CD4-positive, alpha-beta T cell (primary cell): ENCODE measurements around the gene NFIC. TPM values are rescaled to one million over a fixed set of nuclear protein-coding genes. Genes with fewer than 3 reads are reported as not detected.

Source experiments
- ATAC-seq: fragments of 200-7000 bp; cut with Tn5 transposase; one replicate; pipeline ENCODE4 v1.10.0; 2022; ENCODE audit warnings: mild to moderate bottlenecking; ENCODE audit not compliant: poor library complexity
- CTCF ChIA-PET: fragments of 350-600 bp; sonication (Branson Sonifier 250); formaldehyde crosslinking; loops from one replicate; lab custom pipeline; 2021; ENCODE audit warnings: antibody characterized with exemption, inconsistent platforms; lab: Charles Lee
- POLR2A ChIA-PET: fragments of 350-600 bp; sonication (Branson Sonifier 250); formaldehyde crosslinking; loops from one replicate; lab custom pipeline; 2021; ENCODE audit warnings: antibody characterized with exemption, inconsistent platforms; lab: Charles Lee
- DNase-seq, 14 experiments: peaks; one replicate each; pipeline ENCODE4 v3.0.0-alpha.2; 2013 to 2020; ENCODE audit warnings: mixed read lengths in 2 of 14
- H3K27ac ChIP-seq, 2 donors: one replicate each; pipeline versions ENCODE4 v1.5.1 to v1.7.0; 2013; ENCODE audit warnings: low read length in 2 of 2, low read depth in 1 of 2, mild to moderate bottlenecking in 1 of 2
- H3K27me3 ChIP-seq, 2 experiments: 1 replicate in 1 of 2; 2 replicates in 1 of 2; pipeline versions ENCODE4 v1.6.1 to v1.7.0; 2013; ENCODE audit warnings: low read length in 2 of 2, control low read depth in 1 of 2, mild to moderate bottlenecking in 1 of 2, moderate library complexity in 1 of 2; ENCODE audit not compliant: insufficient read depth in 2 of 2, control insufficient read depth in 1 of 2
- H3K36me3 ChIP-seq: one replicate; pipeline ENCODE4 v1.6.1; 2013; ENCODE audit warnings: low read length, control low read depth; ENCODE audit not compliant: insufficient read depth
- H3K4me1 ChIP-seq: one replicate; pipeline ENCODE4 v1.6.1; 2013; ENCODE audit warnings: low read length, control low read depth; ENCODE audit not compliant: insufficient read depth
- H3K4me3 ChIP-seq: one replicate; pipeline ENCODE4 v1.5.1; 2013; ENCODE audit warnings: mild to moderate bottlenecking, low read length, moderate library complexity
- H3K9me3 ChIP-seq, 2 experiments: 1 replicate in 1 of 2; 2 replicates in 1 of 2; pipeline versions ENCODE4 v1.6.1 to v1.7.0; 2013; ENCODE audit warnings: low read length in 2 of 2, mild to moderate bottlenecking in 2 of 2, control low read depth in 1 of 2, moderate library complexity in 1 of 2; ENCODE audit not compliant: control insufficient read depth in 1 of 2, insufficient read depth in 1 of 2
- H3K27ac Mint-ChIP-seq: one replicate; pipeline ENCODE4 v1.8.0; 2020; ENCODE audit warnings: mixed read lengths
- H3K27me3 Mint-ChIP-seq: one replicate; pipeline ENCODE4 v1.8.0; 2021; ENCODE audit warnings: mixed read lengths
- H3K36me3 Mint-ChIP-seq: one replicate; pipeline ENCODE4 v1.8.0; 2021; ENCODE audit warnings: low read depth, mixed read lengths
- H3K4me1 Mint-ChIP-seq: one replicate; pipeline ENCODE4 v1.8.0; 2021; ENCODE audit warnings: low read depth, mixed read lengths
- H3K4me3 Mint-ChIP-seq: one replicate; pipeline ENCODE4 v1.8.0; 2020; ENCODE audit warnings: mild to moderate bottlenecking, mixed read lengths
- H3K9me3 Mint-ChIP-seq: one replicate; pipeline ENCODE4 v1.8.0; 2020; ENCODE audit warnings: mixed read lengths
- CTCF ChIP-seq: fragments of 200-600 bp; IDR thresholded peaks from one replicate; pipeline ENCODE4 v1.8.0; 2022; ENCODE audit warnings: antibody characterized with exemption, mild to moderate bottlenecking
- intact Hi-C, 2 experiments: fragments of 100-400 bp; cut with DNase I in 1 of 2; cut with micrococcal nuclease in 1 of 2; formaldehyde crosslinking; loops; one replicate each; pipeline versions ENCODE4 v1.15.1 to v1.9.0; 2023 to 2025; cut with DNase I, micrococcal nuclease
- total RNA-seq, 174 experiments: library from RNA in 2 of 174; stranded (reverse) in 2 of 174; gene quantifications; one replicate each; pipeline ENCODE4 v1.2.3 and lab custom pipeline; 2021 to 2026

NFIC gene
- total RNA-seq, 2 experiments from 2014 or later = 22.1 to 22.2 TPM

- ATAC-seq = no peak
- DNase-seq = no peak
- Histone ChIP-seq H3K4me3 (peak overlapping the region; percentile 70), H3K36me3 (no peaks in the 10 kb centered on the region), H3K9me3 (peaks cover 0 to 7% of the 10 kb centered on the region in 2 experiments), H3K4me1 (peaks cover 43% of the 10 kb centered on the region), H3K27ac (no peak overlapping the region), H3K27me3 (no peaks in the 10 kb centered on the region)
- peak overlapping the region; percentile 89 for H3K4me3 Mint-ChIP-seq
- CTCF ChIA-PET = no interaction called here
- H3K36me3 Mint-ChIP-seq = peaks cover 5% of the 10 kb centered on the region
- POLR2A ChIA-PET = interaction anchor here (1.9 kb wide), 1 partner anchor 20 kb away, joined by 15 read pairs; no protein-coding TSS in a partner anchor
- TF ChIP-seq CTCF = no peak
- H3K9me3 Mint-ChIP-seq = no peaks in the 10 kb centered on the region
- intact Hi-C loops = no loop called here
- H3K27ac Mint-ChIP-seq = peak overlapping the region; percentile 65
- H3K27me3 Mint-ChIP-seq = no peaks in the 10 kb centered on the region
- H3K4me1 Mint-ChIP-seq = peaks cover 37% of the 10 kb centered on the region
These were observed 7.7 kb upstream of the NFIC start for GRCh38 chr19:3358689-3359014.

GRCh38 chr19:3359015-3359918, 7.1 kb upstream of the NFIC start:
- H3K4me3 ChIP-seq = peak overlapping the region; percentile 70
- H3K27ac Mint-ChIP-seq = peak overlapping the region; percentile 65
- ATAC-seq (peak; percentile 51), DNase-seq (peak; percentile 51 to 92 (median 72))
- H3K4me1 ChIP-seq = peaks cover 43% of the 10 kb centered on the region
- H3K27me3 ChIP-seq = no peaks in the 10 kb centered on the region
- TF ChIP-seq CTCF = no peak
- intact Hi-C loops = no loop called here
- no peaks in the 10 kb centered on the region for H3K9me3 Mint-ChIP-seq
- H3K9me3 ChIP-seq = peaks cover 0 to 7% of the 10 kb centered on the region in 2 experiments
- peaks cover 5% of the 10 kb centered on the region for H3K36me3 Mint-ChIP-seq
- H3K27me3 Mint-ChIP-seq = no peaks in the 10 kb centered on the region
- peaks cover 42% of the 10 kb centered on the region for H3K4me1 Mint-ChIP-seq
- POLR2A ChIA-PET = interaction anchor here (1.0 to 1.3 kb wide), 2 partner anchors 21 to 403 kb away, joined by 3 to 5 read pairs; partner anchors contain the start of gene MRPL54
- peak overlapping the region; percentile 89 for H3K4me3 Mint-ChIP-seq
- H3K27ac ChIP-seq = peak overlapping the region in 1 of 2 donors; percentile 64
- CTCF ChIA-PET = no interaction called here
- no peaks in the 10 kb centered on the region for H3K36me3 ChIP-seq

GRCh38 chr19:3359919-3360420, 6.4 kb upstream of the NFIC start:
- Histone ChIP-seq H3K27ac (peak overlapping the region in 1 of 2 donors; percentile 64), H3K4me3 (peak overlapping the region; percentile 76)
- peaks cover 5% of the 10 kb centered on the region for H3K36me3 Mint-ChIP-seq

More at GRCh38 chr19:3359919-3360420, 6.4 kb upstream of the NFIC start:
- POLR2A ChIA-PET = interaction anchor here (1.0 to 1.3 kb wide), 2 partner anchors 22 to 403 kb away, joined by 3 to 5 read pairs; partner anchors contain the start of gene MRPL54
- intact Hi-C loops = loop anchor here (2.0 kb wide), 1 partner anchor 21 kb away; no protein-coding TSS in a partner anchor
- H3K4me1 Mint-ChIP-seq = peaks cover 47% of the 10 kb centered on the region
- H3K27me3 Mint-ChIP-seq = no peaks in the 10 kb centered on the region
- peak; percentile 20 for ATAC-seq
- H3K9me3 Mint-ChIP-seq = no peaks in the 10 kb centered on the region
- CTCF ChIA-PET = no interaction called here
- Histone ChIP-seq H3K27me3 (no peaks in the 10 kb centered on the region), H3K36me3 (no peaks in the 10 kb centered on the region), H3K9me3 (peaks cover 0 to 7% of the 10 kb centered on the region in 2 experiments), H3K4me1 (peaks cover 43% of the 10 kb centered on the region)
- DNase-seq = peak in 7 of 14 experiments; percentile 29 to 77 (median 45)
- H3K4me3 Mint-ChIP-seq = no peak overlapping the region
- peak overlapping the region; percentile 78 for H3K27ac Mint-ChIP-seq
- TF ChIP-seq CTCF = no peak
